OCI-LY7 (cell line): Measurements from ENCODE around the gene SLC25A14.

Source experiments
- EZH2phosphoT487 ChIP-seq: fragments of 200-600 bp; sonication (generic); IDR thresholded peaks from 2 replicates; pipeline ENCODE4 v1.6.1; 2018; ENCODE audit warnings: low read depth, borderline replicate concordance, mild to moderate bottlenecking, mixed run types, antibody characterized with exemption, low read length, moderate library complexity, mixed read lengths
- TF ChIP-seq, protein P1 (sequence below): fragments of 200-600 bp; sonication (generic); conservative IDR thresholded peaks from 2 replicates; pipeline ENCODE4 v1.5.1; 2014; ENCODE audit warnings: mild to moderate bottlenecking, antibody characterized with exemption, low read length, moderate library complexity, mixed read lengths

DNA sequence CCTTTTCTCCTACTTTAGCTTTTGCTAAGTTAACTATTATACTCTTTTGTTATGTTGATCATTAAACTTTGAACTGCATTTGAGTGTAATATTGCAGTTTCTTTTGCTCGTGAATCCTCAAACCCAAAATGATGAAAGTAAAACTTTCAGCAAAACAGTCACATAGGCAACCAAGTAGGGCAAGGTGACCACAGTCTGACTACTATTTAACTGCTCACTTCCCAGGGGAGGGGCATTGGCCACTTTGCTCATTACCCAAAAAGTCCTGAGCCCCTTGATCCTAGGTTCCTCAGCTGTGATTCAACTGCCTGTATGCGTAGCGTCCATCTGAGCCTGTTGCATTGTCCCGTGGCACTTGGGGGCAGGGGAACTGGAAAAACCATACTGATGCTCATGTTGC lies 79.0 kb downstream of the SLC25A14 start:
- TF ChIP-seq, protein P1, sequence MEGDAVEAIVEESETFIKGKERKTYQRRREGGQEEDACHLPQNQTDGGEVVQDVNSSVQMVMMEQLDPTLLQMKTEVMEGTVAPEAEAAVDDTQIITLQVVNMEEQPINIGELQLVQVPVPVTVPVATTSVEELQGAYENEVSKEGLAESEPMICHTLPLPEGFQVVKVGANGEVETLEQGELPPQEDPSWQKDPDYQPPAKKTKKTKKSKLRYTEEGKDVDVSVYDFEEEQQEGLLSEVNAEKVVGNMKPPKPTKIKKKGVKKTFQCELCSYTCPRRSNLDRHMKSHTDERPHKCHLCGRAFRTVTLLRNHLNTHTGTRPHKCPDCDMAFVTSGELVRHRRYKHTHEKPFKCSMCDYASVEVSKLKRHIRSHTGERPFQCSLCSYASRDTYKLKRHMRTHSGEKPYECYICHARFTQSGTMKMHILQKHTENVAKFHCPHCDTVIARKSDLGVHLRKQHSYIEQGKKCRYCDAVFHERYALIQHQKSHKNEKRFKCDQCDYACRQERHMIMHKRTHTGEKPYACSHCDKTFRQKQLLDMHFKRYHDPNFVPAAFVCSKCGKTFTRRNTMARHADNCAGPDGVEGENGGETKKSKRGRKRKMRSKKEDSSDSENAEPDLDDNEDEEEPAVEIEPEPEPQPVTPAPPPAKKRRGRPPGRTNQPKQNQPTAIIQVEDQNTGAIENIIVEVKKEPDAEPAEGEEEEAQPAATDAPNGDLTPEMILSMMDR = no peak
- no peak for TF ChIP-seq EZH2phosphoT487
